ENCODE data around the gene ANKRD40.

GRCh38 chr17:50686494-50687199, 21.1 kb downstream of the ANKRD40 start:
- TF ChIP-seq RCOR1 (conservative IDR thresholded peaks at IDR 0.05; ENCODE audit: low read depth, low read length) (no peak), SMC3 (IDR thresholded peaks at IDR 0.05; ENCODE audit: borderline replicate concordance, low read length) (no peak), EZH2 (IDR thresholded peaks at IDR 0.05; ENCODE audit: borderline replicate concordance, control insufficient read depth, low read depth, low read length) (no peak), SP1 (IDR thresholded peaks at IDR 0.05; ENCODE audit: low read depth, low read length) (no peak), RFX5 (IDR thresholded peaks at IDR 0.05; ENCODE audit: low read depth, low read length) (no peak), E2F4 (IDR thresholded peaks at IDR 0.05; ENCODE audit: low read depth, low read length) (no peak), CBX3 (IDR thresholded peaks at IDR 0.05; ENCODE audit: borderline replicate concordance, low read depth) (no peak), CTCF (IDR thresholded peaks at IDR 0.05 in 2 of 3, conservative IDR thresholded peaks at IDR 0.05 in 1 of 3; ENCODE audit: control insufficient read depth in 2 of 3, extremely low read depth in 1 of 3, insufficient read depth in 1 of 3, low read depth in 3 of 3, low read length in 3 of 3) (no peak)
